Neural progenitor cell (in vitro differentiated cells): ENCODE results near the gene TMEM37.

Experiments
- CTCF ChIP-seq: fragments of 200-600 bp; sonication (generic); IDR thresholded peaks from 2 replicates; pipeline ENCODE4 v1.5.1; 2017; ENCODE audit warnings: antibody characterized with exemption, mild to moderate bottlenecking
- EZH2 ChIP-seq: fragments of 200-600 bp; sonication (generic); IDR thresholded peaks from 2 replicates; pipeline ENCODE4 v1.6.1; 2017; ENCODE audit warnings: antibody characterized with exemption, mild to moderate bottlenecking, moderate library complexity
- EZH2phosphoT487 ChIP-seq: fragments of 200-600 bp; sonication (generic); IDR thresholded peaks from 2 replicates; pipeline ENCODE4 v1.6.1; 2017; ENCODE audit warnings: antibody characterized with exemption

GRCh38 chr2:119481501-119482455 is 50.1 kb downstream of the TMEM37 start:
- TF ChIP-seq EZH2 (no peak), CTCF (no peak), EZH2phosphoT487 (no peak)
